OCI-LY1 (cell line): ENCODE measurements around the gene CHCHD2.

Experiments used
- H2AFZ ChIP-seq: fragments of 200-600 bp; sonication (generic), shearing (Covaris generic); 2 replicates; pipeline ENCODE4 v1.6.0; 2014; ENCODE audit warnings: antibody characterized with exemption, mild to moderate bottlenecking, low read length
- H3F3A ChIP-seq: fragments of 200-600 bp; sonication (generic), shearing (Covaris generic); 2 replicates; pipeline ENCODE4 v1.6.0; 2014; ENCODE audit warnings: mild to moderate bottlenecking, antibody characterized with exemption, low read length, moderate library complexity; ENCODE audit not compliant: insufficient read depth
- H3K27ac ChIP-seq: fragments of 200-600 bp; sonication (generic); 2 replicates; pipeline ENCODE4 v1.5.1; 2014; ENCODE audit warnings: low read length, mixed run types, mild to moderate bottlenecking, low read depth; ENCODE audit not compliant: poor library complexity, severe bottlenecking
- H3K27me3 ChIP-seq: fragments of 200-600 bp; sonication (generic); 2 replicates; pipeline ENCODE4 v1.6.0; 2014; ENCODE audit warnings: antibody characterized with exemption, mild to moderate bottlenecking, low read length, moderate library complexity; ENCODE audit not compliant: insufficient read depth
- H3K36me3 ChIP-seq: fragments of 200-600 bp; sonication (generic); 2 replicates; pipeline ENCODE4 v1.6.1; 2014; ENCODE audit warnings: mild to moderate bottlenecking, antibody characterized with exemption, low read length, moderate library complexity, mixed read lengths; ENCODE audit not compliant: insufficient read depth
- H3K4me1 ChIP-seq: fragments of 200-600 bp; sonication (generic); 2 replicates; pipeline ENCODE4 v1.5.1; 2014; ENCODE audit warnings: mild to moderate bottlenecking, low read length, moderate library complexity; ENCODE audit not compliant: insufficient read depth, severe bottlenecking
- H3K4me2 ChIP-seq: fragments of 200-600 bp; sonication (generic), shearing (Covaris generic); 2 replicates; pipeline ENCODE4 v1.6.1; 2014; ENCODE audit warnings: low read length
- H3K4me3 ChIP-seq: fragments of 200-600 bp; sonication (generic); 2 replicates; pipeline ENCODE4 v1.5.1; 2014; ENCODE audit warnings: low read length, low read depth, mild to moderate bottlenecking, mixed read lengths; ENCODE audit not compliant: poor library complexity, severe bottlenecking
- H3K79me2 ChIP-seq: fragments of 200-600 bp; shearing (Covaris generic); 2 replicates; pipeline ENCODE4 v1.6.1; 2016; ENCODE audit warnings: mixed run types, low read length, mixed read lengths; ENCODE audit not compliant: insufficient read depth
- H3K9ac ChIP-seq: fragments of 200-600 bp; sonication (generic), shearing (Covaris generic); 2 replicates; pipeline ENCODE4 v1.6.1; 2014; ENCODE audit warnings: mild to moderate bottlenecking, low read length, mixed read lengths
- H3K9me2 ChIP-seq: fragments of 200-600 bp; sonication (generic), shearing (Covaris generic); 2 replicates; pipeline ENCODE4 v1.6.1; 2014; ENCODE audit warnings: low read depth, mild to moderate bottlenecking, low read length, mixed read lengths
- H3K9me3 ChIP-seq: fragments of 200-600 bp; shearing (Covaris generic); 2 replicates; pipeline ENCODE4 v1.6.1; 2014; ENCODE audit warnings: low read length, mixed read lengths
- H4K20me1 ChIP-seq: fragments of 200-600 bp; sonication (generic), shearing (Covaris generic); 2 replicates; pipeline ENCODE4 v1.6.0; 2016; ENCODE audit warnings: mild to moderate bottlenecking, low read length; ENCODE audit not compliant: insufficient read depth
- EZH2 ChIP-seq: fragments of 200-600 bp; sonication (generic), shearing (Covaris generic); IDR thresholded peaks from 2 replicates; pipeline ENCODE4 v1.8.0; 2017; ENCODE audit warnings: borderline replicate concordance, mixed run types, mild to moderate bottlenecking, antibody characterized with exemption, low read length, moderate library complexity, mixed read lengths
- TF ChIP-seq, protein P1 (sequence below): fragments of 200-600 bp; sonication (generic), shearing (Covaris generic); IDR thresholded peaks from 2 replicates; pipeline ENCODE4 v1.5.1; 2017; ENCODE audit warnings: mild to moderate bottlenecking, antibody characterized with exemption, low read length, moderate library complexity, mixed read lengths

The CHCHD2 gene

GRCh38 chr7:56063882-56064625, 42.2 kb downstream of the CHCHD2 start, which contains the start of gene SUMF2:
Gene SUMF2 (plus strand): TSS chr7:56064286. CDS start chr7:56064312, 26 bp downstream.
- Histone ChIP-seq H3K9me2 (no peaks in the 10 kb centered on the region), H2AFZ (no peak within 1 kb of the TSS), H3K9ac (peak within 1 kb of the TSS; percentile 93), H3K9me3 (no peaks in the 10 kb centered on the region), H3F3A (peaks cover 24% of the 10 kb centered on the region), H3K4me2 (peak within 1 kb of the TSS; percentile 73), H3K79me2 (peaks cover 10% of the 10 kb centered on the region), H3K27ac (peak within 1 kb of the TSS; percentile 80), H3K36me3 (peaks cover 72% of the 10 kb centered on the region), H4K20me1 (no peaks in the 10 kb centered on the region), H3K4me3 (peak within 1 kb of the TSS; percentile 92), H3K27me3 (no peaks in the 10 kb centered on the region), H3K4me1 (peaks cover 17% of the 10 kb centered on the region)
- no peak for TF ChIP-seq EZH2
- TF ChIP-seq, protein P1, sequence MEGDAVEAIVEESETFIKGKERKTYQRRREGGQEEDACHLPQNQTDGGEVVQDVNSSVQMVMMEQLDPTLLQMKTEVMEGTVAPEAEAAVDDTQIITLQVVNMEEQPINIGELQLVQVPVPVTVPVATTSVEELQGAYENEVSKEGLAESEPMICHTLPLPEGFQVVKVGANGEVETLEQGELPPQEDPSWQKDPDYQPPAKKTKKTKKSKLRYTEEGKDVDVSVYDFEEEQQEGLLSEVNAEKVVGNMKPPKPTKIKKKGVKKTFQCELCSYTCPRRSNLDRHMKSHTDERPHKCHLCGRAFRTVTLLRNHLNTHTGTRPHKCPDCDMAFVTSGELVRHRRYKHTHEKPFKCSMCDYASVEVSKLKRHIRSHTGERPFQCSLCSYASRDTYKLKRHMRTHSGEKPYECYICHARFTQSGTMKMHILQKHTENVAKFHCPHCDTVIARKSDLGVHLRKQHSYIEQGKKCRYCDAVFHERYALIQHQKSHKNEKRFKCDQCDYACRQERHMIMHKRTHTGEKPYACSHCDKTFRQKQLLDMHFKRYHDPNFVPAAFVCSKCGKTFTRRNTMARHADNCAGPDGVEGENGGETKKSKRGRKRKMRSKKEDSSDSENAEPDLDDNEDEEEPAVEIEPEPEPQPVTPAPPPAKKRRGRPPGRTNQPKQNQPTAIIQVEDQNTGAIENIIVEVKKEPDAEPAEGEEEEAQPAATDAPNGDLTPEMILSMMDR: peak; percentile 22; the same call in 1 of the 2 replicates

DNA sequence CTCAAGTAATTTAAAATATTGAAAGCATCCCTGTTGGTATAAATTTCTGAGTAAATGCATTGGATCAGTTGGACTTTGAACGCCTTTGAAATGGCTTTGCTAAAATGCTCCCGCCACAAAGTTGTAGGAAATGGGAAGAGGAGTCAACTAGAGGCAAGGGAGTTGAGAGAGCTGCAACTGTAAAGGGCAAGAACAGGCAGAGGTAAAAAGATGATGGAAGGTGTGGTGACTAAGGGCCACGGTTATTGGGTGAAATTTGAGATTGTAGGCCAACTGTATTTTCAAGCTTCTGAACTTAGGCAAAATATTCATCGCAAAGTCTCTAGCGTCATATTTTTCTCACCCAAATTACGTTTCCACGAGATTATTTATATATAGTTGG, 42.8 kb downstream of the CHCHD2 start:
- TF ChIP-seq, protein P1: no peak
- no peak for TF ChIP-seq EZH2
- H3K36me3 ChIP-seq: peaks cover 72% of the 10 kb centered on the region
- H3K79me2 ChIP-seq: peaks cover 10% of the 10 kb centered on the region
- peak overlapping the region; percentile 73 for H3K4me2 ChIP-seq
- H4K20me1 ChIP-seq: no peaks in the 10 kb centered on the region
- H3K9me2 ChIP-seq: no peaks in the 10 kb centered on the region
- peaks cover 17% of the 10 kb centered on the region for H3K4me1 ChIP-seq
- peak overlapping the region; percentile 80 for H3K27ac ChIP-seq
- peak overlapping the region; percentile 92 for H3K4me3 ChIP-seq
- H2AFZ ChIP-seq: no peak overlapping the region
- no peaks in the 10 kb centered on the region for H3K9me3 ChIP-seq
- H3K9ac ChIP-seq: peak overlapping the region; percentile 93; the same call in 1 of the 2 replicates
- peaks cover 24% of the 10 kb centered on the region for H3F3A ChIP-seq
- no peaks in the 10 kb centered on the region for H3K27me3 ChIP-seq

- H3K79me2 ChIP-seq: peaks cover 10% of the 10 kb centered on the region
- no peak for TF ChIP-seq EZH2
- H3K9ac ChIP-seq: no peak overlapping the region
- no peaks in the 10 kb centered on the region for H3K9me3 ChIP-seq
- H4K20me1 ChIP-seq: no peaks in the 10 kb centered on the region
- peaks cover 24% of the 10 kb centered on the region for H3F3A ChIP-seq
- H3K4me3 ChIP-seq: no peak overlapping the region
- H3K4me1 ChIP-seq: peaks cover 17% of the 10 kb centered on the region
- H2AFZ ChIP-seq: no peak overlapping the region
- H3K9me2 ChIP-seq: no peaks in the 10 kb centered on the region
- H3K27ac ChIP-seq: peak overlapping the region; percentile 13
- H3K36me3 ChIP-seq: peaks cover 74% of the 10 kb centered on the region
- H3K4me2 ChIP-seq: no peak overlapping the region
- no peaks in the 10 kb centered on the region for H3K27me3 ChIP-seq
Measured at GRCh38 chr7:56062382-56062781, 43.9 kb downstream of the CHCHD2 start.
